Endodermal cell (in vitro differentiated cells): Measurements from ENCODE around the gene PKP3. TPM values are rescaled to one million over a fixed set of nuclear protein-coding genes. Genes with fewer than 3 reads are reported as not detected.

Experiments
- DNase-seq: peaks from one replicate; pipeline ENCODE4 v3.0.0-alpha.2; 2017
- H3K27ac ChIP-seq: 2 replicates; pipeline ENCODE4 v1.5.1; 2013; ENCODE audit warnings: mild to moderate bottlenecking, low read depth, low read length, moderate library complexity
- H3K27me3 ChIP-seq: 2 replicates; pipeline ENCODE4 v1.6.1; 2013; ENCODE audit warnings: mild to moderate bottlenecking, low read length, moderate library complexity; ENCODE audit not compliant: insufficient read depth, control insufficient read depth, poor library complexity, severe bottlenecking
- H3K36me3 ChIP-seq: 2 replicates; pipeline ENCODE4 v1.7.0; 2013; ENCODE audit warnings: mild to moderate bottlenecking, low read length, moderate library complexity; ENCODE audit not compliant: control insufficient read depth, insufficient read depth
- H3K4me1 ChIP-seq: one replicate; pipeline ENCODE4 v1.7.0; 2013; ENCODE audit warnings: low read length; ENCODE audit not compliant: control insufficient read depth, insufficient read depth
- H3K4me3 ChIP-seq: 2 replicates; pipeline ENCODE4 v1.5.1; 2013; ENCODE audit warnings: mild to moderate bottlenecking, low read length, moderate library complexity
- H3K9ac ChIP-seq: 2 replicates; pipeline ENCODE4 v1.6.1; 2013; ENCODE audit warnings: mild to moderate bottlenecking, low read length, moderate library complexity; ENCODE audit not compliant: poor library complexity, severe bottlenecking; ENCODE audit errors: extremely low read depth
- H3K9me3 ChIP-seq: 2 replicates; pipeline ENCODE4 v1.6.1; 2013; ENCODE audit warnings: mild to moderate bottlenecking, low read length, moderate library complexity; ENCODE audit not compliant: control insufficient read depth
- H3K27ac Mint-ChIP-seq: 2 replicates; pipeline ENCODE4 v1.8.0; 2020; ENCODE audit warnings: mixed read lengths
- H3K27me3 Mint-ChIP-seq: 2 replicates; pipeline ENCODE4 v1.8.0; 2021; ENCODE audit warnings: mild to moderate bottlenecking, mixed read lengths; ENCODE audit not compliant: insufficient read depth
- H3K36me3 Mint-ChIP-seq: 2 replicates; pipeline ENCODE4 v1.8.0; 2020; ENCODE audit warnings: low read depth, mixed read lengths
- H3K4me1 Mint-ChIP-seq: 2 replicates; pipeline ENCODE4 v1.8.0; 2020; ENCODE audit warnings: mixed read lengths
- H3K4me3 Mint-ChIP-seq: 2 replicates; pipeline ENCODE4 v1.8.0; 2020; ENCODE audit warnings: mild to moderate bottlenecking, moderate library complexity, mixed read lengths
- H3K9me3 Mint-ChIP-seq: 2 replicates; pipeline ENCODE4 v1.8.0; 2020; ENCODE audit warnings: mild to moderate bottlenecking, mixed read lengths
- CTCF ChIP-seq: fragments of 200-600 bp; sonication (generic); conservative IDR thresholded peaks from 2 replicates; pipeline ENCODE4 v1.5.0; 2021; ENCODE audit warnings: antibody characterized with exemption, mild to moderate bottlenecking
- WGBS, 2 experiments: methylation state at CpG; one replicate each; pipeline versions ENCODE4 v1.1.5 to v1.1.7; 2013; ENCODE audit warnings: missing lambda C conversion rate in 2 of 2, mixed read lengths in 1 of 2; ENCODE audit not compliant: insufficient coverage in 1 of 2, insufficient read length in 1 of 2; 5-methylcytosine and 5-hydroxymethylcytosine counted together
- total RNA-seq, 2 donors: library from RNA; stranded (reverse); fragmentation: NEBNext Ultra II Directional in 1 of 2; extraction: Animal tissue kit (Norgen Biotek cat#: 25700) in 1 of 2; gene quantifications; 2 replicates in 1 of 2; 3 replicates in 1 of 2; pipeline ENCODE4 v1.2.1, GENCODE V29; 2021

PKP3 gene
- total RNA-seq, 2 donors from 2014 or later: 35.4 to 44.8 TPM

DNA sequence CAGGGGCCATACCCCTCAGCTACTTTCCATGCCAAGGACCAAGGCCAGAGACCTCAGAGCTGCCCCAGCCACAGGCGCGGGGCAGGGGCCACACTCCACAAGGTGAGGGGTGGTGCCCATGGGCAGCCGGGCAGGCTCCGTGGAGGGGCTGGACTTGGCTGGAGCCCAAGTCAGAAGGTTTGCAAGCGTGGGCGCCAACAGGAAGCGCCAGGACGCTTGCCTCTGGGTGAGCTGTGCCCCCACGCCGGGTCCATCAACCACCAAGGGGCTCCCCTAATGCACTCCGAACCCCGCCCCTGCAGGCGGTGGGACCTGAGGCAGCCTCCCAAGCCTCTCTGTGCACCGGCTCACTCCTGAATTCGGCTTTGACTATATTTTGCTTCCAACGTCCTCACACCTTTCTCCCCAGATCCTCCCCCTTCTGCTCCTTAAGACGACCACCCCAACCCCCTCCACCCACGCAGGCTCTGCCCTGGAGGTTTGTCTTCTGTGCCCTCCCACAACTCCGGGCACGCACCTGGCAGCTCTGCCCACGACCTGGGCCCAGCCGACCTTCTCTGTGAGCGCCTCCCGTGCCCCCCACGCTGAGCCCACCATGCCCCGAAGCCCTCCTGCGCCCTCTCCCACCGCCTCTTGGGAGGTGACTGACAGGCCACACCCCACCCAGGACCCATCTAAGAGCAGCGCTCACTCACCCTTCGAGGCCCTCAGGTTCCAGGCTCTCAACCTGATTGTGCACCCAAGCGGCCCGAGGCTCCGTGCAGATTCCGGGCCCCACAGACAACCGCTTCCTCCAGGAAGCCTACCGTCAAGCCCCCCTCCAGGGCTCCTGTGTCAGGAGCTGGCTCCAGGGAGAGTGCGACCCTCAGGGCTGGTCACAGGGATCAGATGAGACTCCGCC, 2.6 kb upstream of the PKP3 start:
- Mint-ChIP-seq H3K36me3 (no peaks in the 10 kb centered on the region), H3K27ac (no peak overlapping the region), H3K4me3 (no peak overlapping the region), H3K4me1 (peaks cover 2% of the 10 kb centered on the region), H3K27me3 (peaks cover 20% of the 10 kb centered on the region), H3K9me3 (peaks cover 5% of the 10 kb centered on the region)
- Histone ChIP-seq H3K9ac (no peak overlapping the region), H3K27ac (no peak overlapping the region), H3K4me1 (no peaks in the 10 kb centered on the region), H3K9me3 (no peaks in the 10 kb centered on the region), H3K4me3 (no peak overlapping the region), H3K36me3 (no peaks in the 10 kb centered on the region), H3K27me3 (peaks cover 15% of the 10 kb centered on the region)
- no peak for DNase-seq
- TF ChIP-seq CTCF: no peak
- WGBS, 2 experiments: 92 to 93% methylated on average over 34 to 38 of the region's 38 CpGs

DNA sequence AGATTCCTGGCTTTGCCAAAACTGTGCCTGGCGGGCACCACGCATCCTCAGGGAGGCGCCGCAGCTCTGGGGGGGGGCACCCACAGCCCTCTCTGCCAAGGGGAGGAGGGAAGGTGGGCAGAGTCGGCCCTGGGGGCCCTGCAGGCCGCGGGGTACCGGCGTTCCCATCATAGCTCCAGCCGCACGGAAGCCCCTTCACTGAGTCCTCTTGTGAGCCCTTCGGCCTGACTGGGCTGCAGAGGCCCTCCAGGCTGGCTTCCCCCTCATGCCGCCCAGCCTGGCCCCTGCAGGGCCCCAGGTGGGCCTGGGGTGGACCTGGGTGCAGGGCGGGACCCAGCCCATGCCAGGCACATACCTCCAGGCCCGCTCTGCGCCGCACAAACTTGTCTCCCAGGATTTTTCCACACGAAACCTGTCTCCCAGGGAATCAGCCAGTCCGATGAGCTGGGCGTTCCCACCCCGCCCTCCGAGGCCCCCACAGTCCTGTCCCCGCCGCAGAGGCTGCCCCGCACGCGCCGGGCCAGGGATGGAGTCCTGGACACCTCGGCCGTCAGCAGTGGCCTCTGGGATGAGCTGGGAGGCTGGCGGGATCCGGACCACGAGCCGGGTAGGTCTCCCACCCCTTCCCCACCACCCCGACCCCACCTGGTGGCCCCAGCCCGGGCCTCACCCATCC, 1.8 kb upstream of the PKP3 start:
- no peak overlapping the region for H3K27ac Mint-ChIP-seq
- Histone ChIP-seq H3K9ac (no peak overlapping the region), H3K9me3 (no peaks in the 10 kb centered on the region), H3K4me1 (no peaks in the 10 kb centered on the region), H3K27ac (no peak overlapping the region), H3K4me3 (no peak overlapping the region), H3K36me3 (no peaks in the 10 kb centered on the region), H3K27me3 (peaks cover 15% of the 10 kb centered on the region)
- H3K4me3 Mint-ChIP-seq: no peak overlapping the region
- WGBS, 2 experiments: 91 to 98% methylated on average over 17 to 36 of the region's 36 CpGs
- DNase-seq: no peak
- peaks cover 13% of the 10 kb centered on the region for H3K27me3 Mint-ChIP-seq
- H3K9me3 Mint-ChIP-seq: no peaks in the 10 kb centered on the region
- H3K36me3 Mint-ChIP-seq: no peaks in the 10 kb centered on the region
- peaks cover 2% of the 10 kb centered on the region for H3K4me1 Mint-ChIP-seq
- no peak for TF ChIP-seq CTCF

DNA sequence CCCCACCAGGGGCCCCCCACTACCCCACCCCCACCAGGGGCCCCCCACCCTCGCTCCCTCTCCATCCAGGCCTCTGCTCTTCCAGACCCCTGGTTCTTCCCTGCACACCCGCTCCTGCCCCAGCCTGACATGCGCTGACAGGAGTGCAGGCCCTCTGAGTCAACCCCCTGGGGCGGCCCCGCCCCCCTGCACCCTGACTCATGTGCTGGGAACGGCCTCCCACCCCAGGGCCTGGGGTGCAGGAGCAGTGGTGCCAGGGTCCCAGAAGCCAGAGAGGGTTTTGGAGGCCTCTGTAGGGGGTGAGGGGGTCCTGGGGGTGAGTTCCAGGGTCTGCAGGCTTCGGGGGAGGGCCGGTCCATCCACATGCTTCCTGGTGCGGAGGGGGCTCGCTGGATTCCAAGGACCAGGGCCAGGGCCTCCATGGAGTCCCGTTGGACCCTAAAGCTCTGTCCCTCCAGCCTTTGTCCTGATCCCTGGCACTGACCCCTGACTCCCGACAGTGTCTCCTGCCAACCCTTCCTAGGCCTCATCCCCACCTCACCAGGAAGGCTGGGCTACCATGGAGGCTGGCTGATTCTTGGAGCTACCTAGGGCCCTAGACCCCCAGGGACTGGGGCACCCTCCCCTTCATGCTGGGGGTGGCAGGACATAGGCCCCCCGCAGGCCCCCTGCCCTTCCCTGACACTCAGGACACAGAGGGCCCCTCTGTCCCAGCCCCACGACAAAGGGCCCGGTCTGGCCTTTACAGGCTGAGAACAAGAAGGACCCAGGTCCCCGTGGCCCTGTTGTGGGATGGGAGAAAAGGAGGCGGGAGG, 583 bp upstream of the PKP3 start:
- H3K27ac Mint-ChIP-seq: no peak overlapping the region
- Histone ChIP-seq H3K4me3 (no peak overlapping the region), H3K36me3 (no peaks in the 10 kb centered on the region), H3K9me3 (no peaks in the 10 kb centered on the region), H3K4me1 (no peaks in the 10 kb centered on the region), H3K27ac (peak overlapping the region; percentile 29), H3K27me3 (peaks cover 4% of the 10 kb centered on the region), H3K9ac (no peak overlapping the region)
- H3K36me3 Mint-ChIP-seq: peaks cover 5% of the 10 kb centered on the region
- no peak for DNase-seq
- H3K4me1 Mint-ChIP-seq: peaks cover 2% of the 10 kb centered on the region
- WGBS, 2 experiments: 87 to 88% methylated on average over 5 to 17 of the region's 17 CpGs
- H3K4me3 Mint-ChIP-seq: peak overlapping the region; percentile 62
- no peaks in the 10 kb centered on the region for H3K9me3 Mint-ChIP-seq
- TF ChIP-seq CTCF: no peak
- peaks cover 2% of the 10 kb centered on the region for H3K27me3 Mint-ChIP-seq
